GM19324 (cell line): ENCODE results near the gene RPUSD1.

Source experiments
- ATAC-seq: cut with Tn5 transposase; IDR thresholded peaks from one replicate; pipeline ENCODE4 v1.9.1; 2021; ENCODE audit warnings: mild to moderate bottlenecking, moderate library complexity; ENCODE audit not compliant: unreplicated experiment, low FRiP score

The RPUSD1 gene

DNA sequence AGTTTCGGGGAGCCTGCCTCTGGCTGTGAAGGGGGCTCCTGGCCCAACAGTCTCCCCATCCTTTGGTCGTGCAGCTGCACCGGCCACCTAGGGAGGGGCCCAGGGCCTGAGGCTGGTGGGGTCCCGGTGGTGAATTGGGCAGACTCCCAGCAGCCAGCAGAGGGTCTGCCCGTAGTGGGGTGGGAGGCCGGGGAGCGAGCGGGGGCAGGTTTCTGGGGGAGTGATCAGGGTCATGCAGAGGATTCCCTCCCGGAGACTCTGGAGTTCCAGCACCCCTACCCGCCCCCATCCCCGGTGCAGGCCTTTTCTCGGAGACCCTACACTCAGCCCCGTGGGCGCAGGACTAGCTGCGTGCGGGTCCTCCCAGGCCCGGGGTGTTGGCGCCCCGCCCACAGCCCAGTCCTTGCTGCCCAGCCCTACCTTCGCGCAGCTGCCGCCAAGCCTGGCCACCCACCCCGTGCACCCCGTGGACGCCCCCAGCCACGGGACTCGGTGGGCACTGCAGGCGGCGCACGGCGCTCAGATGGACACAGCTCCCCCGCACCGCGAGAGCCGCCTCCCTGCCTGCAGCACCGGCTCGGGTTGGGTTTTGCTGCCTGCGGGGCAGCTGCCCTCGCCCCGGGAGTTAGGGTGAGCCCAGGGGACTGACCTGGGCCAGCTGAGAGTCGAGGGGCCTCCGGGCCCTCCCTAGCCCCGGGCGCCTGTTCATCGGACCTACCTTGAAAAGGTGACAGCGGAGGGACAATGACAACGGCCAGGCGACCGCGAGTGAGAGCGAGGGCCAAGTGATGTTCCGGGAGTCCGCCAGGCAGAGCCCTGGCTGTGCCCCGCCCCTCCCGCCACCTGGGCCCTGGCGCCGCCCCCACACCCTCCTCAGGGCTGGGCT is 12.0 kb upstream of the RPUSD1 start, which contains the start of gene GNG13:
GNG13 (minus strand) TSS at position 787 of the 886 bp plus-strand sequence. CDS start 1,657 bp downstream, outside the sequence.
- no peak for ATAC-seq

DNA sequence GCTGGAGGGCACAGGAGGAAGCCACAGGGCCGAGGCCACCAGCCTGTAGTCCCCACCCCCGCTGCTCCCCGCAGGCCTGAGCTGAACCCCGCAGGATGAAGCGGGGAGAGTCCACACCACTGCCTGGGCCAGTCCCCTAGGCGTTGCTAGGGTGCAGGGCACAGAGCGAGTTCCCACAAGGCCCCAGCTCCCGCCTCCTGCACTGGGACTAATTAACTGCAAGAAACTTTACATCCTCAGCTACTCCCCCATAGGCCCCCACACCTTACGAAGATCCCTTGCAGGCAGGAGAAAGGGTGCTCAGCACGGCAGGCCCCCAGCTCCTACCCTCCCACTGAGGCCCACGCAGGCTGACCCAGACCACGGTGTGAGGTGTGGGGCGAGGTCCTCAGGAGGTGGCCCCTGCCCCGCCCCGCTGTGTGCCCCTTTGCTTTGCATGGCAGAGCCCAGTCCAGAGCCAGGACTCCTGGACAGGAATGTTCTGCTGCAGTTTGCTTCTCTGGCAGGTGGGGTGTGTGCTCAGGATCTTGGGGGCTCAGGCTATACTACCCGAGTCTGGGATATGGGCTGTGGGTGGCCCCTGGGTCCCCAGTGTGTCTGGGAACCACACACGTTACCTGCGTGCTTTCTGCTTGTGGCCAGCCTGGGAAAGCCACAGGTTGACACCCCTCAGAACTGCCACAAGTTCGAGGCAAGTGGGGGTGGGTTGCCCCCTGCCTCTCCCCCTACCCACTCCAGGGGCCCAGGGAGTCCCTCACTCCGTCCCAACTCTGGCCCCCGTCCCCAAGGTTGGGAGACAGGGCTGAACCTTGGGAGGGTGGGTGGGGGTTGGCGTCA is 11.1 kb upstream of the RPUSD1 start:
- no peak for ATAC-seq

- no peak for ATAC-seq
These were observed 10.5 kb upstream of the RPUSD1 start for GRCh38 chr16:798666-799065.

DNA sequence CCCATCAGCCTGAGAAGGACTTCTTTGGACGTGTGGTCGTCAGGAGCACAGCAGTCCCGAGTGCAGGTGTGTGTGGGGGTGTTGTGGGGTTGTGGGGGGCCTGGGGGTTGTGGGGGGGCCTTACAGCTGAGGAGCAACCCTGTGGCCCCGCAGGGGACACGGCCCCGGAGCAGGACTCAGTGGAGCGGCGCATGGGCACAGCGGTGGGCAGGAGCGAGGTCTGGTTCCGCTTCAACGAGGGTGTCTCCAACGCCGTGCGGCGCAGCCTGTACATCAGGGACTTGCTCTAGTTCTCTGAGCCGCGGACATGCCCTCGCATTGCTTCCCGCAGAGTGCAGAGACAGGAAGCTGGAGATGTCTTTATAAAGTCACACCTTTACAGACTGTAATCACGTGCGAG is 9.5 kb upstream of the RPUSD1 start:
- ATAC-seq = no peak

- no peak for ATAC-seq
These were observed 8.9 kb upstream of the RPUSD1 start for GRCh38 chr16:797120-797420.

DNA sequence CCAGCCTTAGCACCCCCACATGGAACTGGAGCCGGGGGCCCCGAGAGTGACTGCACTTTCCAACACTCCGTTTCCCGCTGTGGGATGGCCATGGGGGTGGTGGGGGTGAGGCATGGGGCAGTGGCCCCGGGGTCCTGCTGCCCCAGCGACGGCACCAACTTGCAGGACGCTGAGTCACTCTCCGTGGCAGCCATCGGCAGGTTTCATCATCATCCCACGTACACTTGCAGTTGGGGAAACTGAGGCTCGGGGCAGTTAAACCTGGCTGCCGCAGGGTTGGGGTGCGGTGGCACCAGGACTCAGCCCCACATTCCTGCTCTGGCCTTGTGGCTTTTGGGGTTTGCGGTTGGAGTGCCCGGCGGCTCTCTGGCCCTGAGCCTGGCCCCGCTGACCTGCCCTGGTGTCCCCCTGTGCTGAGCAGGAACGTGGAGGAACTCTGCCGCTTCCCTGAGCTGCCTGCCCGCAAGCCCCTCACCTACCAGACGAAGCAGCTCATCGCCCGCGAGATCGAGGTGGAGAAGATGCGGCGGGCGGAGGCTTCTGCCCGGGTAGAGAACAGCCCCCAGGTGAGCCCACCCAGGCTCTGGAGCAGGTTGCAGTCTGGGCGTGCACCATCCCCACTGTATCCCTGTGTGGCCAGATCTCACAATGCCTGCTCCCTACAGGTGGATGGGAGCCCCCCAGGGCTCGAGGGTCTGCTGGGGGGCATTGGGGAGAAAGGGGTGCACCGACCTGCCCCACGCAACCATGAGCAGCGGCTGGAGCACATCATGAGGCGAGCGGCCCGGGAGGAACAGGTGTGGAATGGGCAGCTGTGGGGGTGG is 8.3 kb upstream of the RPUSD1 start:
- ATAC-seq = no peak

DNA sequence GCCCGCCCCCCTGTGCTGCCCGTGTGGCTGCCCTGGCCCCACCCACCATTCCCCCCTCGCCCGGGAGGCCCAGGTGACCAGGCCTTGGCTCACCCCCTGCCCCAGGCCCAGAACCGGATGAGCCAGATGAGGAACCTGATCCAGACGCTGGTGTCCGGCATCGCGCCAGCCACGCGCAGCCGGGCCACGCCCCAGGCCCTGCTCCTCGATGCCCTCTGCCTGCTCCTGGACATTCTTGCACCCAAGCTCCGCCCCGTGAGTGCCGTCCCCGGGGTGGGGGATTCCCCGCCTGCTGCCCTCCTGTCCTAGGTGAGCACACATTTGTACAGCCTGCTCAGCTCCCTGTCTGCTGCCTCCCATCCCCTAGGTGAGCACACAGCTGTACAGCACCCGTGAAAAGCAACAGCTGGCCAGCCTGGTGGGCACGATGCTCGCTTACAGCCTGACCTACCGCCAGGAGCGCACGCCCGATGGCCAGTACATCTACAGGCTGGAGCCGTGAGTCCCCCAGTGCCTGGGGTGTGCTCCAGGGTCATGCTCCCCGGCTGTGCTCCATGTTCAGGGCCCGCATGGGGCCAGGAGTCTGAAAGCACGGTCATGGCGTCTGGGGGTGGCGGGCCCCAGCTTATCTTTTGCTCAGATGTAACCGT is 7.5 kb upstream of the RPUSD1 start:
- no peak for ATAC-seq

GRCh38 chr16:794853-795466 is 6.8 kb upstream of the RPUSD1 start:
- ATAC-seq = no peak

DNA sequence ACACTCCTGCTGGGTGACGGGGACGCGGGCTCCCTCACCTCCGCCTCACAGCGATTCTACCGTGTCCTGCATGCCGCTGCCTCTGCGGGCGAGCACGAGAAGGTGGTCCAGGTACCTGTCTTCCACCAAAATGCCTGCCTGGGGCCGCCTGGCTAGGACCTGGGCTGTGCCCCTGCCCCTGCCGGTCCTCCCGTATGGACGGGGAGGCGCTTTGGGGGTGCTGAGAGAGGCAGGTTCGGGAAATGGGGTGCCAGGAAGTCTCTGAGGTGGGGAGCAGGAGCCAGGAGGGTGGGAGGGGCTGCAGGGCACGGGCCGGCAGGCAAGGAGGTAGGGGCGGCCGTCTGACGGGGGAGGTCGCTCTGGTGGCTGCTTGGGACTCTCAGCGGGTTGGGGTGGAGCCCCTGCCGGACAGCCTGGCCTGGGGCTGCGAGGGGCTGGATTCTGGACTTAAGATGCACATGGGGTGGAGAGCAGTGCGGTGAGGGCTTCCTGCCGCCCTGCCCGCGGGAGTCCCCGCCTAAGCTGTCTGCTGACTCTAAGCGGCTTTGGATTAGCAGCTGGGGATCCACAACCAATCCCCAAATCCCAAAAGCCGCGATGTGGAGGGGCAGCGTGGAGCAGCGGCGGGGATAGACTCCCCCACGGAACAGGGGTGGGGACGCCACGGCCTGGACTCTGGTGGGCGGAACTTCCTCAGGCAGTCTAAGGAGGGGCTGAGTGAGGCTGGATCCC is 6.1 kb upstream of the RPUSD1 start:
- ATAC-seq = no peak

- ATAC-seq = no peak
These were observed 5.2 kb upstream of the RPUSD1 start for GRCh38 chr16:793414-793813.

DNA sequence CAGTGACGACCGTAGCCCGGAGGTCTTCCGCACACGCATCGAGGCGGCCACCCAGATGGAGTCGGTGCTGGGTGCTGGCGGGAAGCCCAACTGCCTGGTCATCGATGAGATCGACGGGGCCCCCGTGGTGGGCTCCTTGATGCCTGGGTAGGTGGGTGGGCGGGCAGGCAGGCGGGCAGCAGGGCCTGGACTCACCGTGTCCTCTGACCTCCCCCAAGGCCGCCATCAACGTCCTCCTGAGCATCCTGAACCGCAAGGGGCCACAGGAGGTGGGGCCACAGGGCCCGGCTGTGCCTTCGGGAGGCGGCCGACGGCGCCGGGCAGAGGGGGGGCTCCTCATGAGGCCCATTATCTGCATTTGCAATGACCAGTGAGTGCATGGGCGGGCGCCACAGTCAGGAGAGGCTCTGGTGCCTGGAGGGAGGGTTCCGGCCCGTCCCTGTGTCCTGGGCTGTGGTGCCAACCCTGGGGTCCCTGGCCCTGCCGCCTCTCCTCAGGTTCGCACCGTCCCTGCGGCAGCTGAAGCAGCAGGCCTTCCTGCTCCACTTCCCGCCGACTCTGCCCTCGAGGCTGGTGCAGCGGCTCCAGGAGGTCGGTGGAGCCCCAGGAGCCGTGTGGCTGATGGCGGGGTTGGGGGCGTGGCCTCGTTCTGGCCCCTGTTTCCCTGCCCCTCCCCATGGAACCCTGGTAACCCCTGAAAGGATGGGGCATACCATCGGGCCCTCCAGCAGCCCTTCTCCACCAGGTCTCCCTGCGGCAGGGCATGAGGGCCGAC is 4.2 kb upstream of the RPUSD1 start:
- ATAC-seq = no peak

DNA sequence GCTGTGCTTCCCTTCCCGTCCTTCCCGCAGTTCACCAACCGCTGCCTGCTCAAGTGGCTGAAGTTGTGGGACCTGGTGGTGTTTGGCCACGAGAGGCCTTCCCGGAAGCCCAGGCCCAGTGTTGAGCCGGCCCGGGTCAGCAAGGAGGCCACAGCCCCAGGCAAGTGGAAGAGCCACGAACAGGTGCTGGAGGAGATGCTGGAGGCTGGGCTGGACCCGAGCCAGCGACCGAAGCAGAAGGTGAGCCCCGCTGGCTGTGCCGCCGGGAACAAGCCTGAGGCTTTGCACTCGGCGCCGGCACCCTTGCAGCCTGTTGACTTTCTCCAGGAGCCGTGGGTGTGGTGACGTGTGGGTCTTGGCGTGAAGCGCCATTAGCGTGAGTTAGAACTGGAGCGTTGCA is 3.0 kb upstream of the RPUSD1 start:
- ATAC-seq = no peak

DNA sequence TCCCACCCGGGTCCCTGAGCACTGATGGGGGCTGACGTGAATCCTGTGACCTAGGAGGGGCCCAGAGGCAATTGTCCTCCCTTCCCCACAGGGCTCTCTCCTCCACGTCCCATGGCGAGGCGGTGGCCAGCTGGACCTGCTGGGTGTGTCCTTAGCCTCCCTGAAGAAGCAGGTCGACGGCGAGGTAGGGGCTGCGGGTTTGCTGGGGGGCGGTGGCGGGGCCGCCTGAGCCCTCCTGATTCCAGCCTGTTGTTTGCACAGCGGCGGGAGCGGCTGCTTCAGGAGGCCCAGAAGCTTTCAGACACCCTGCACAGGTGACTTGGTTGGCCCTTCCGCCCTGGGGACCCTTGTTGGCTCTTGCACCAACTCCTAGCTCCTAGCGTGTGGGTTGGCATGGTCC is 1.9 kb upstream of the RPUSD1 start:
- no peak for ATAC-seq

- no peak for ATAC-seq
These were observed 1.1 kb upstream of the RPUSD1 start for GRCh38 chr16:789191-789850.

- ATAC-seq = peak; percentile 75
These were observed 382 bp upstream of the RPUSD1 start, which contains the start of gene CHTF18 for GRCh38 chr16:788399-789126. TSS of gene CHTF18 (plus strand) at chr16:788620. CDS start at chr16:788685, 65 bp downstream.

DNA sequence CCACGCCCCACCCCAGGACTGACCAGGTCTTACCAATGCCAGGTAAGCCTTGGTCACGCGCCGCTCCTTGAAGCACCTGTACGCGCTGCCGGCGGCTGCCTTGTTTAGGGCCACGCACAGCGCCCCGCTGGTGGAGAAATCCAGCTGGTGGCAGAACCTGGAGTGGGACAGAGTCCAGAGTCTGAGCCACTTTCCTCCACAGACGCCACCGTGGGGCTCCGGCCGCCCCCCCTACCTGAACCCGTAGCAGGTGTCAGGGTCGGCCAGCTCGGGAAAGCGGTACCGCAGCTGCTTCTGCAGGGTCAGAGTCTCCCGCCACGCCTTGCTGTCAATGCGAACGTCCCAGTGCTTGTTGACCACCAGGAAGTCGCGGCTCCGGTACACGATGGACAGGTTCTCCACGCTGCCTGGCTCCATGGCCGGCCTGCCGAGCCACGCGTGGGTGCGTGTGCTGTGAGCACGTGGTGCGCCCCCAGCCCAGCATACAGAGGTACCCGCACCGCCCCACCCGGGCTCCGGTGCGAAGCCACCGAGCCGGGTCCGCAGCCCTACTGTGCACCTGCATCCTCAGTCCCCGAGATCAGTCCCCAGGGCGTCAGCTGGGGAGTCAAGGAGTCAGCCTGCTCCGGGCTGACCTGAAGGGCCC is 737 bp downstream of the RPUSD1 start:
- no peak for ATAC-seq
